HG03439 (cell line): ENCODE results near the gene DEGS1.

Source experiments
- ATAC-seq: cut with Tn5 transposase; IDR thresholded peaks from one replicate; pipeline ENCODE4 v1.9.1; 2021; ENCODE audit warnings: mild to moderate bottlenecking, moderate library complexity; ENCODE audit not compliant: unreplicated experiment

The DEGS1 gene

GRCh38 chr1:224212618-224213061 is 29.6 kb downstream of the DEGS1 start:
- no peak for ATAC-seq

DNA sequence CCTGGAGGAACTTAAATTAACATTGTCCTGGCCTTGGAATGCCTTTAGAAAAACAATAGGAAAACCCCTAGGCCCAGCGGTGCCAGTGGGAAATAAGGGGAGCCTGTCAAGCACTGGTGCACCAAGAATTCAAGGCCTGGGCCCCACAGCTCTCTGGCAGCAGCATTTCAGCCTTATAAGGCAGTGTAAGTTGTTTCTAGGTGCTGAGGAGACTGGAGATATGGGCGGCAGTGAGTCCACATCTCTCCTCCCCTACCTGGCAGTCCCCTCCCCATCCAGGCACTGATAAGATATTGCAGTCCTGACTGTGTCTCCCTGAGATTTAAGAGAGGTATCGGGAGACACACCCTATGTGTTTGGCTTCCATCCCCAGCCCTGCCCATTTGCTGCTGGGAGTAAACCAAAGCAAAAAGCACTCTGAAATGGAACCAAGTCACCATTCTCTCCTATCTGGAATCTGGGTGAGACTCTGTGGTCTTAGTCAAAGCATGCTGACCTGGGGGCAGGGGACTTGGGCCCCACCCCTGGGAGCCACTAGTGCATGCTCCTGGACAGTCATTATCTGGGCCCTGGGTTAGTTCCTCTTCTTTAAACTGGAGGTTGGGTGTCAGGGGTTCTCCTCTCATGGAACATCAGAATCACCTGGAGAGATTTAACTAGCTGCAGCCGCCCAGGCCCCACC is 30.5 kb downstream of the DEGS1 start:
- ATAC-seq = no peak

- ATAC-seq = no peak
Measured at GRCh38 chr1:224216382-224216781, 33.3 kb downstream of the DEGS1 start.

GRCh38 chr1:224217655-224218623 is 34.9 kb downstream of the DEGS1 start:
- no peak for ATAC-seq

- no peak for ATAC-seq
Measured at GRCh38 chr1:224219011-224219611, 36.1 kb downstream of the DEGS1 start.

GRCh38 chr1:224219612-224220059 is 36.6 kb downstream of the DEGS1 start:
- ATAC-seq = no peak

DNA sequence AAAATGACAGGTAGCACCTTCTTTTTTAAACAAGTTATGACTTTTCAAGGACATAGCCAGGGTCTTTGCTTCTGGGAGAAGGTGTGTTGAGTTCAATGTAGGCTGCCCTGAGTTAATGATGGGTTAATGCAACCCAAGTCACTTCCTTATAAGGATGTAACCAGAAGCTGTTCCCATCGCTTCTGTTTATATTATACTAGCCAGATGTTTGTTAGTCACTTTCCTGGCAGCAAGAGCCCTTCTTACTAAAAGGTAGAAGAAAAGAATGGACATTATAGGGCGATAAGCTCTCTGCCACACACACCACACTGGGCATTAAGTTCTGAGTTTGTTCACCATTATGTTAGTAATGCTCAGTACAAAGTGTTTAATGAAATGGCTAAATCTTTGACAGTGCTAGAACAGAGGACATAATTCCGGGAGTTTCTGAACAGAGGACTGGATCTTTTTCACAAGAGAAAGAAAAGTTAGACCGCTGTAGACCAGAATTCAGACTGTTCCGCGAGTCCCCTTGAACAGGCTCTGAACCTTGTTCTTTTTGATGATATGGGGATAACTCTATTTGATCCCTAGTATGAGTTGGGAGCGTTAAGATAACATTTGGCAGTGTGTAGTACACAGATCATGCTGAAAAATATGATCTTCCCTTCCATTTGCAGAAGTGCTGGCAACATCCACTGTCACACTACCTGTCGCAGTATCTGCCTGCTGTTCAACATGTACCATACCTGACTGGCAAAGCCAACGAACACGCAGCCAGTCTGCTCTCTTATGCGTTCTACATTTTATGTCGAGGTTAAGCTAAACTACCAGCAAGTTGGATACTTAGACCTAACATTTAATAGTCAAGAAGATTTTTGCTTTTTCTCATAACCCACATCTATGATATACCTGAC is 41.0 kb downstream of the DEGS1 start:
- ATAC-seq = no peak

DNA sequence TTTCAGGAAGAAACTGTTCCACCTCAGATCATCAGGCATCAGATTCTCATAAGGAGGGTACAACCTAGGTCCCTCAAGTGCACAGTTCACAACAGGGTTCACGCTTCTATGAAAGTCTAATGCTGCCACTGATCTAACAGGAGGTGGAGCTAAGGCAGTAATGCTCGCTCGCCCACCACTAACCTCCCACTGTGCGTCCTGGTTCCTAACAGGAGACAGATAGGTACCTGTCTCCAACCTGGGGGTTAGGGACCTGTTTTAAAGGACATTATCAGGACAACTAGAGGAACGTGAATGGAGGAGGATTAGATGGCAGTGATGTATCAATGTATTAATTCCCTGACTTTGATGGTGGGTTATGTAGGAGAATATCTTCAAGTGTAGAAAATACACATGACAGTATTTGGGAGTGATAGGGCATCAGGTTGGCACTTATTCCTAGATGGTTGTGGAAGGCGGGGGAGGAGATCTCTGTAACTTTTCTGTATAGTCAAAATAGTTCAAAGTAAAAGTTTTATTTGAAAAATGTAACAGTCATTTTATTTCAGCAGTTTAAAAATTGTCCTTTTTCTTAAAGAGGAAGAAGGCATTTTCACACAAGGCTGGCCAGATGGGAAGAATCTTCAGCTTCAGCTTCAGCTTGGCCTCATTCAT is 43.9 kb downstream of the DEGS1 start:
- ATAC-seq = no peak

GRCh38 chr1:224234017-224234416 is 51.0 kb downstream of the DEGS1 start:
- no peak for ATAC-seq

- ATAC-seq = no peak
Measured at GRCh38 chr1:224235813-224236493, 52.9 kb downstream of the DEGS1 start.

DNA sequence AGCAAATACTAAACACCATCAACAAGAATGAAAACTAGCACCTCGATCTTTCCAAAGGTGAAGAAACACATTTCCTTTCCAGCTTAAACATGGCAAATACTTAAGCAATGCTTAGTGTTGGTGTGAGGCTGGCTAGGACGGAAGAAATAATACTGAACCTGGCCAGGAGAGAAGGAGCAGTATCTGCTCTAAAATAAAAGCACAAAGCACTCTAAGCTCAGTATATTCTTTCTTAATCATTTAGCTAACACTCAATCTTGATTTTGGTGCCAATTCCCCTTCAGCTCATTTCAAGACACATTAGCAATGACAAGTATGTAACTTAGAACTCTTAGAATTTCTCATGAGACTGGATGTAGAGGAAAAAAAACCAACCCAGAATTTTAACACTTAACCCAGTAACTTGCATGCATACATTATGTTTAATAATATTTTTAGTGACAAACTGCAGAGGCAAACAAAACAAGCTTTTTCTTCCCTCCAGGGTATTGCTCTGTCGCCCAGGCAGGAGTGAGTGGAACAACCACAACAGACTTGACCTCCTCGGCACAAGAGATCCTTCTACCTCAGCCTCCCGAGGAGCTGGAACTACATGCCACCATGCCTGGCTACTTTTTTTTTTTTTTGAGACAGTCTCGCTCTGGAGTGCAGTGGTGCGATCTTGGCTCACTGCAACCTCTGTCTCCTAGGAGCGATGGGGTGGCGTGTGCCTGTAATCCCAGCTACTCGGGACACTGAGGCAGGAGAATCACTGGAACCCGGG is 54.3 kb downstream of the DEGS1 start:
- no peak for ATAC-seq

DNA sequence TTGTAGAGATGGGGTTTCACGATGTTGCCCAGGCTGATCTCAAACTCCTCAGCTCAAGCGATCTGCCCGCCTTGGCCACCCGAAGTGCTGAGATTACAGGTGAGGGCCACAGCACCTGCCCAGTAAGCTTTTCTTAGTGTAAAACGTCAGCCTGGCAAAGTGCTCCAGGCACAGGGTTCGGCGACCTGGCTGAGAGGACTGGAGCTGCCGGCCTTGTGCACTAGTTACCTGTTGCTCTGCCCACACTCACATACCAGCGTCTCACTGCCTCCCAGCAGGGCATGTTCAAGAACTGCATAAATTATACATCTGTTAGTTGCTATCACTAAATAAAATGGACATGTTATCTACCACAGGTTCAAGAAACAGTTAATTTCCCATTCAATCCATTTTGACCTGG is 55.2 kb downstream of the DEGS1 start:
- ATAC-seq = no peak

- no peak for ATAC-seq
Measured at GRCh38 chr1:224238756-224239155, 55.7 kb downstream of the DEGS1 start.
